Activated CD4-positive, CD25-positive, alpha-beta regulatory T cell treated with anti-CD3 and anti-CD28 coated beads, Interleukin-2, amount 50 U/mL, for 16 hours (primary cell): ENCODE data around the gene ADGB.
"Not testable (repeated sequence)": the region's sequence is repeated elsewhere in the genome, so short reads cannot be mapped to it uniquely, and the experiment has no call there.

Source experiments
- DNase-seq: peaks from one replicate; pipeline ENCODE4 v3.0.0-alpha.2; 2020; ENCODE audit warnings: low read depth, low spot score

The ADGB gene

DNA sequence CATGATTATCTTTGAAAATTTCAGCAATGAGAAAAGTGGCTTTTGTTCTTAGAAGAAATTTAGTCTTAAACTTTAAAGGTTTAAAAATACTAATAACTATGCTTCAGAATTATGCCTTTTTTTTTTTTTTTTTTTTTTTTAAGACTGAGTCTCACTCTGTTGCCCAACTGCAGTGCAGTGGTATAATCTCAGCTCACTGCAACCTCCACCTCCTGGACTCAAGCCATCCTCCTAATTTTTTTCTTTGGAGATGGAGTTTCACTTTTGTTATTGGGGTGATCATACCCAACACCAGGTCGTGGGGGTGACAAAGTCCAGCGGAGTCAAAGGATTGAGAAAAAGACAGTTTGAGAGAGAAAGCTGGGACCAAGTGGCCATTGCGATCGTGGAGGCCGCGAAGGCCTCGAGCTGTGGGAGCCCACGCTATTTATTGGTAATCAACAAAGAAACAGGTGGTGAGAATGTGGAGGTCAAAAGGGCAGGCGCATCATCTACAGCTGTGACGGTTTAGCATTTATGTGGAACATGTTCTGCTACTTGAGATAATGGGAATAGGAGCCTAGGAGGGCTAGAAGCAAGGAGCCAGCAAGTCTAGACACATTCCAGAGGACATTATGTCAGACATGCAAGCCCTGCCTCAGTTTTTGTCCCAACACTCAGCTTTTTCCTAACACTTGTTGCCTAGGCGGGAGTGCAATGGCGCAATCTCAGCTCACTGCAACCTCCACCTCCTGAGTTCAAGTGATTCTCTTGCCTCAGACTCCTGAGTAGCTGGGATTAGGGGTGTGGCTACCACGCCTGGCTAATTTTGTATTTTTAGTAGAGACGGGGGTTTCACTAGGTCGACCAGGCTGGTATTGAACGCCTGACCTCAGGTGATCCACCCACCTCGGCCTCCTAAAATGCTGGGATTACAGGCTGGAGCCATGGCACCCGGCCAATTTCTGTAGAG, 217.0 kb downstream of the ADGB start:
- not testable (repeated sequence) for DNase-seq

DNA sequence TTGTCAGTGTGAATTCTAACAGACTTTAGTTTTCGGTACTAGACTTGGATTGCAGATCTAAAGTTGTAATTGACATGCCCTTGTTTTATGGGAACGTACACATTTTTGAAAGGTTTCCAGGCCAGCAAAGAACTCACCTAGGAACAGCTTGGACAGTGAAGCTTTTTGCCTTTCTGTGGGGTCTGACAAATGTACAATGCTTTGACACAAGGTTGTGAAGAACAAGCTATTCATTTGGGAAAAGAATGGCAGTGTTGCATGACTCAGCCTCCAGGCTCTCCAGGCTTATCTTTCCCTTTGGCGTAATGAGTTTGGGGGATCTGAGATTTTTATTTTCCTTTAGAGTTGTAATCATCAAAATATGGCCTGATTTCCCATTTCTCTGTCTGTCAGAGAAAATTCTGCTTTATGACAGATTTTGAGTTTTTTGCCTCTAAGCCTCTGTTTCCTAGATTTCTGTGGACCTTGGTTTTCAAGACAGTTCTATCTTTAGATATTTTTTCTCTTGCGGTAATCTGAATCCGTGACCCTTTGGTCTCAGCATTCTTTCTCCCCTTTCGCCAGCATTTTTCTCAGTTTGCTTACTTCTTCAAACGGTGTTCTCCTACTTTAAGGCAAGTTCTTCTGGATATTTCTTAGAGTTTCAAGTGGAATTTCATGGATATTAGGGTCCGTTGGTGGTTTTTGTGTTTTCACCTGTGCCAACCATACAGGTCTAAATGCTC, 221.0 kb downstream of the ADGB start:
- DNase-seq, result no peak

DNA sequence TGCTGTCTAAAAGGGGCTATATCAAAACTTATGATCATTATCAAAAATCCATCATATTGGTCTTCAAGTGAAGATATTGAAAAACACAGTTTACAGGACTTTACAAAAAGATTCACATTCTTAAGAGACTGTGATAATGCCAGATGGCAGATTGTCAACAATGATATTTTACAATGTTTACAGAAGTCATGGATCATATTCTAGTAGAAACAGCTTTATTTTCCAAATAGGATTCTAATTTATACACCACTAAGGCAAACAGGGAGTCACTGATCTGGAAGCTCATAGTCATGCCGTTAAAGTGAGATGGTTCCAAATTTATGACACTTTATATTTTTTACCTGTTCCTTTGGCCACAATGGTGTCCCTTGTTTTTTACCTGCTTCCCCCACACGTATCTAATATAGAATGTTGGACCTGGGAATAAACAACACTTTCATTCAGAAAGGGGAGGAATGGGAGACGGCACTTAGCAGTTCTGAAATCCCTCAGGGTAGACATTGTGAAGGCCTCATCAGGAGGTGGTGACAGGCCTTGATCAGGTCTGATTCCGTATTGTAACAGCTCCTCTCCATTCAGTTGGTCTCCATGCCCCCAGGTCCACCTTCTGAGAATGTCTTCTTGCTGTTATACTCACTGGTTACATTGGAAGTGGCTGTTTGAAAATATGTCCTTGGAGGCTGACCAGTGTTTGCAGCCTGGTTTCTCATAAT, 228.6 kb downstream of the ADGB start:
- DNase-seq, result no peak

DNA sequence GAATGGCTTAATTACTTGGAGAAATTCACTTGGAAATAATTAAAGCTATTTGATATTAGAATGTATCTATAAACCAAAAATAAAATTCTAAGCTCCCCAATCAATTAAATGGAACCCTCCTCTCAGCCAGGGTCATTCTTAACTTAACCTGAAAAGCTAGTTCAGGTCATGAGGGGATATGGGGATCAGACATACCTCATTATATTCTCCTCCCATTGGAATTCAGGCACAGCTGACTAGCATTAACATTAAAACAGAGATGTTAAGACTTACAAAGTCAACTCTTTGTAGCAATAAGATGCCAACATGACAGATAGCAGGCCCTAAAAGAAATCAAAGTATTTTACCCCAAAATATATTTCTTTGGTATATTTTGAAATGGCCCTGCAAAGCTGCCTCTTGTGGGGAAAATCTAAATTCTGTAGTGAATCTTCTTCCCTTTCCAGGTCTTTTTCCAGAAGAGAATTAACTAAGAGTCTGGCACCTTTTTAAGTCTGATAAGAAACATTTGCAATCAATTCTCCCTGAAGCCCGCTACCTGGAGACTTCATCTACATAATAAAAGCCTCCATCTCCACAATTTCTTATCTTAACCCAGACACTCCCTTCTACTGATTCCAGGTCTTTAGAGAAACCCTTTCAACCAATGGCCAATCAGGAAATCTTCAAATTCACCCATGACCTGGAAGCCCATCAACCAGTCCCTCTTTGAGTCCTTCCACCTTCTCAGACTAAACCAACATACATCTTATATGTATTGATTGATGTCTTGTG, 231.2 kb downstream of the ADGB start:
- DNase-seq, result no peak

DNA sequence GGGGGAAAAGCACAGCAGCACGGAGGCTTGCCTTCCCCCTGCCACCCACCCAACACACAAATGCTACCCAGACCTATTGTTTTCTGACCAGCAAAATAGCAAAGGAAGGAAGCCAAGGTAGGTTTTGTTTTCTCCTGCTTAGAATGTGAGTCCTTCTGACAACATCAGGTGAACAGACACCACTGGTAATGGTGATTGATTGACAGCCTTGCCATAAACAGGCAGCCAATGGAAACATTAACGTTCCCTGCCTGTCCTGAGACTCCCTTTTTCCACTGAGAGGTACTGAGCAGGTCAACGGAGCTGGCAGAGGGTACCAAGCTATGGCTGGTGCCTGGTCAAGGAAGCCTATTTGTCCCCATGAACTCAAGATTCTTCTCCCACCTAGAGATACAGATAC, 234.4 kb downstream of the ADGB start:
- no peak for DNase-seq

DNA sequence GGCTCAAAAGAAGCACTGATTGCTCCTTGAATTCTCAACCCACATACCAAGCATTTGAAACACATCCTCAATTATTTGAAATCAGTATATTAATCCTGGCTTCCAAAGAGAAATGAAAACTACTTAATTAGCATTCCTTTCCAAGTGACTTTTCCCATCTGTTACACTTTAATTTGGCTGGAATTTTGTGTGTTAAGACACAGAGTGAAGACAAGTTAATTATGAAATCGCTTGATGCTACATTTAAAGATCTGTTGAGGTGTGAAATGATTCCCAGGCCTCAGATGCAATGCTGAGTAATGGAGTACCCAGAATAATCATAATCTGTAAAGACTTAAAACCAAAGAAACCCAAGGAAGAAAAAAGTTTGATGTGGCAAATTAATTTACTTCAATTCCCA, 241.4 kb downstream of the ADGB start:
- DNase-seq, result no peak

DNA sequence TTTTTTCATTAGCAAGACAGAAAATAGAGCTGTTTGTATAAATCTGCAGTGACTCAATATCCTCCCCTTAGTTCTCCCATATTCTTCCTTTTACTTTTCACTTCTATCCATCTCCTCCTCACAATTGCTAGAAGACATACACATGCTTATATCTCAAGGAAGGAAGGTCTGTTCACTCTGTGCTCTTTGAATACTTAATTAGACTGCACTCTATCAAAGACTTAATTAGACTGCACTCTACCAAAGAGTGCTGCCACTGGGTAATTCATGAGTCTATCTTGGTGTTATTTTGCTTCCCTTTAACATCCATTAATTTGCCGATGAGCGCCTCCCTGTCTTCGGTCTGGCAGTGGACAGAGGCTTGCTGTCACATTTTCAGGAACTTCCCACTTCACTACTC, 241.9 kb downstream of the ADGB start:
- no peak for DNase-seq

DNA sequence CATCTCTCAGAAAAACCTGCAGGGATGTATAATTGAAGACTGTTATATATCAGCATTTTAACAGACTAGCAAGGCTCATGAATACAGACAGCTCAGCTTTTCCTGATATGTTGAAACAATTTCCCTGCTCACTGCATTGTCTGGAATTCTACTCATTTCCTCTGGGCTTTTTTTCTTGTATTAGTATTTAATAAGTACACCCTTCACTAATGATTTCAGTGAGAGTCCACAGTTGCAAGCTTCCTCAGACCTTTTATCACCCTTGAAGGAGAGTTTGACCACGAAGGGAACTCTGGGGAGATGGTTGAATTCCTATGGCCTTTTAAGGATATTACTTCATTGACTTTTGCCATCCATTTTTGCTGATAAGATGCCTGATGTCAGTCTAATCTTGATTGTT, 248.7 kb downstream of the ADGB start:
- no peak for DNase-seq

DNA sequence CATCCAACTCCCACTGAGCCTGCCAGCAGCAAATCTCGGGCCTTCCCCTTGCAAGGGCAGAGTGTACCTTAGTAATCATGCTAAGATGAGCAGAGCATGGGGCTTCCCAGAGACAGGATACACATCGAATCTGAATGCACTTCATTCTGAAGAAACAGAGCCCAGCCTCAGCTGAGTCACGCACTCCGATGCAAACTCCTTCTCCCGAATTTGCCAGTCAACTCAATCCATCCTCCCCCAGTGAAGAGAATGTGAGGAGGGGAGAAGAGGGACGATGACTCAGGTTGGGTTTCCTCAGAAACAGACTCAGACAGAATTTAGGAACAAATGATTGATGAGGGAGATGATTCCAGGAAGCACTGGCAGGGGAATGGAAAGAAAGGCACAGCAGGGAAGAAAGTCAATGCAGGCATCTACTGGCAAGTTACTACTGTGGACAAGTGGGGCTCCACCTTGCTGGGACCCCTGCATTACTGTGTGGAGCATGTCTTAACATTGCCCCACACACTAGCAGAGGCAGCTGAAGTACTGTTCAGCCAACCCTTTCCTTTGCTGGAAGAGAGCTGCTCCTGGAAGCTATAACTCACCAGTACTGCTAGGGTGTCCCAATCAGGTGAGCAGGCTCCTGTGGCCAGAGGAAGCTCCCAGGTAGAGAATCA, 251.6 kb downstream of the ADGB start:
- no peak for DNase-seq

DNA sequence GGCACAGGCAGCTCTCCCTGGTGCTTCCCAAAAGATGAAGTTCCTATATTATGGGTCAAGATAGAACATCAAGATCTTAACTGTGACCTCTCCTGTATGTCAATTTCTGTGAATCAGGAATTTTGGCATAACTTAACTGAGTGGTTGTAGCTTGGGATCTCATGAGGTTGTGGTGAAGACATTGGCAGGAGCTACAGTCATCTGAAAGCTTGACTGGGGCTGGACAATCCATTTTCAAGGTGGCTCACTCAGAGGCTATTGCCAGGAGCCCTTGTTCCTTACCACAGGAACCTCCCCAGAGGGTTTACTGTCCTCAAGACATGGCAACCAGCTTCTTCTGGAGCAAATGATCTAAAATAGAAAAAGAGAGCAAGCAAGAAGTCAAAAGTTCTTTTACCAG, 252.2 kb downstream of the ADGB start:
- DNase-seq, result no peak

DNA sequence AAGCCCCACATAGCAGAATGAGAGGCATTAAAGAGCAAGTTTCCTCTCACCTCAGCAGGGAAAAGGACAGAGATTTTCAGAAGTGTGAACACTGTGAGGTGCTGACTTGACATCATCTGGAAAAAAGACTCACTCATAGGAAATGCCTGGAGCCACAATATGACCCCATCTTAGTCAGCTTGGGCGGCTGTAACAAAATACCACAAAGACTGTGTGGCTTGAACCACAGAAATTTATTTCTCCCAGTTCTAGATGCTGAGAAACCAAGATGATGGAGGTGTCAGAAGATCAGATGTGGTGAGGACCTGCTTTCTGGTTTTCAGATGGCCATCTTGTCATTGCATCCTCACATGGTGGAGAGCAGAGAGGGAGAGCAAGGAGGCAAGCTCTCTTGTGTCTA, 253.1 kb downstream of the ADGB start:
- DNase-seq, result no peak

DNA sequence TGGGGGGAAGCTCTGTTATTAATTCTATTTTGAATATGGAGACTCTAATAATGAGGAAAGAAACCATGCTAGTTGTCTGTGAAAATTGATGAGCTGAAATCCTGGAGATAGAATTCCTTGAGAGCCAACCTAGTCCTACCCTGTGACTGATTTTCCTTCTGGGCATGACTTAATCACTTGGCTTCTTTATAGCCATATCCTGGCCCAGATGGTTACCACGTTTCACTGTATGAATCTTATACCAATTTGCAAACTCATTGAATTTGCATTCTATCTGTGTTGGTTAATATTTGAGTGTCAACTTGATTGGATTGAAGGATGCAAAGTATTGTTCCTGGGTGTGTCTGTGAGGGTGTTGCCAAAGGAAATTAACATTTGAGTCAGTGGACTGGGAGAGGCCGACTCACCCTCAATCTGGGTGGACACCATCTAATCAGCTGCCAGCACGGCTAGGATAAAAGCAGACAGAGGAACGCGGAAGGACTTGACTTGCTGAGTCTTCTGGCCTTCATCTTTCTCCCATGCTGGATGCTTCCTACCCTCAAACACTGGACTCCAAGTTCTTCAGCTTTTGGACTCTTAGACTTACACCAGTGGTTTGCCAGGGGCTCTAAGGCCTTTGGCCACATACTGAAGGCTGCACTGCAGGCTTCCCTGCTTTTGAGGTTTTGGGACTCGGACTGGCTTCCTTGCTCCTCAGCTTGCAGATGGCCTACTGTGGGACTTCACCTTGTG, 255.9 kb downstream of the ADGB start:
- not testable (repeated sequence) for DNase-seq

DNA sequence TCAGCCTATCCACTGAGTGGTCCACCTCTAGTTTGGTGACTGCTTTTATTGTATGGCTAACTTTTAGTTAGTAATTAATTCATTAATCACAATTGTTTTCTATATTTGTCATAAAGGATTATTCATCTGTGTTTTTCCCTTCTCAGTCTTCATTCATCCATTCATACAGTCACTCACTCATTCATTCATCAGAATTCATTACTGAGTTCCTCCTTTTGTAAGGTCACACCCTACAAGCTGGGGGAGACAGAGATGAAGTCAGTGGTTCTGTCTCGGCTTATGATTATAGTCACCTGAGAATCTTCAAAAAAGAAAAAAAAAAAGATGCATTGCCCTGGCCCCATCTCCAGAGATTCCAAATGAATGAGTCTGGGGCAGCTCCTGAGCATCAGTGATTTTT, 257.1 kb downstream of the ADGB start:
- no peak for DNase-seq

DNA sequence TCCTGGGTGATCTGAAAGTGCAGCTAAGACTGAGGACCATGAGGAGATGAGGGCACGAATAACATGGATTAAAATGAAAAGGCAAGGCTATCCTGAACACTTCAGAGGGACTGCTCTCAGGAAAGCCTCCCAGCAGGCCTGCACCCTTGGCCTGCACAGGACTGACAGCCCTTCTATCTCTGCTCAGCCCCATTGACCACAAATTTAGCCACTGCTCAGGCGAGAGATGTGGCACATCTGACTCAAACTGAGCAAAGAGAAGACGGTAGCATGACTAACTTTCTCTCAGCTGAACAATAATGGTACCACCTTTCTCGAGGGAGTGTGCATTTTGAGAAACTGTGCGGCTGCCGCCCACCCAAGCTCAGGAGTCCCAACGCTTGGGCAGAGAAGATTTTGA, 257.5 kb downstream of the ADGB start:
- DNase-seq, result no peak

DNA sequence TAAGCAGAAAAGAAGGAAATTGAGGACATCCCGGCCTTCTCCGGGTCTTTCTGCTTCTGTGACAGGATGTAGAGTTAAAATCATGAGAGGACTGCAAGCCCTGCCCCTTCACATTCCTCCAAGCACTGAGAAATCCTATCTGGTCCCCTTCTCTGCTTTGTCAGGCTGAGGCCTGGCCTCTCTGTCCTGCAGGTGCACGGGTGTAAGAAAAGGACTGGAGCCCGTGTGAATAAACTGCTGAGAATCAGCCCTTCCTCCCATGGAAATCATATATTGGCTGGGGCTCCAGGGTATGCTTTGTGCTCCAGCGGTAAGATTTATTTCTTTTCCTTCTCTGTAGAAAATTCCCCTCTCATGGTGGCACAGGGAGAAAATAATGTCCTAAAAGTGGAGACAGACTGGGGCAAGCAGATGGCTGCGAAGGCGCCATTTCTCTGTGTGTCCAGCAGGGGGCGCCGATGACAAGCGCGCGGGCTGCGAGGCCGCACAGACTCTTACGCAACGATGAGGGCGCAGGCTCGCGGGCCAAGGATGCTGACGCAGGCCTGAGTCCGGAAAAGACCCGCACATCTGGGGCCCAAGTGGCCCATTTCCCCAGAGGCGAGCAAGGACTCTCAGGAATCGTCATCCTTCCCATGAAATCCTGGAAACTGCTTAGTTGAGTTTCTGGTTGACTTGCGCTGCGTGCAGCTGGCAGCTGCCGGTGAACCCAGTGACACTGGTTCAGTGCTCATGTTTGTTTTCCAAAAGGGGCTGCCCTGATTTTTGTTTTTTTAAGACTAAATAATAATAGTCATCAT, 258.6 kb downstream of the ADGB start:
- peak; percentile 45 for DNase-seq

DNA sequence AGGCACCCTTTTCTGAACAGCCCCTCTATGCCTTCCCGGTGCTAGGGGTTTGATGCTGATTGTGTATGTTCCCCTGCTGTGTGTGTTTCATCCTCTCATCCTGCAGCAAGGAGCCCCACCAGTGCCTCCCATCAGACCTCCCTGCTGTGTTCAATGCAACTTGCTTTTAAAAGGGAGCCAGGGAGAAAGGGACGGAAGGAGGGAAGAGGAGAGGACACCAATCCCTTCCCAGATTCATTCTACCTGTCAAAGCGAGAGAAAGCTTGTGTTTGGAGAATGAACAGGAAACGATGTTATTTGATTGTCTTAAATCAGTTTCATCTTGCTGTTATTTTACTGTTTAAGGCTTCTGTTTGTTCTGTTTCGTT, 259.2 kb downstream of the ADGB start:
- no peak for DNase-seq

DNA sequence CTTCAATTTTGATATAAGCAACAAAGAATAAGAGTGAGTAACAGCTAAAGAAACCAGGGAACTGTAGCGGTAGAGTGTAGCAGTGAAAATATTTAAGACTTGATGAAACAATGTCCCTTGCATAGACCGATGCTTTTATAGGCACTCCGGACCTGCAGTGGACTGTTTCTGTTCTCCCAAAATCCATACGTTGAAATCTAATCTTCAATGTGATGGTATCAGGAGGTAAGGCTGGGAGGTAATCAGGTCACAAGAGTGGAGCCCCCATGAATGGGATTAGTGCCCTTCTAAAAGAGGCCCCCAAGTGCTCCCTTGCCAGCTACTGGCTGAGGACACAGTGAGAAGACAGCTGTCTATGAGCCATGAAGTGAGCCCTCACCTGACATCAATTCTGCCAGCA, 260.4 kb downstream of the ADGB start:
- no peak for DNase-seq

DNA sequence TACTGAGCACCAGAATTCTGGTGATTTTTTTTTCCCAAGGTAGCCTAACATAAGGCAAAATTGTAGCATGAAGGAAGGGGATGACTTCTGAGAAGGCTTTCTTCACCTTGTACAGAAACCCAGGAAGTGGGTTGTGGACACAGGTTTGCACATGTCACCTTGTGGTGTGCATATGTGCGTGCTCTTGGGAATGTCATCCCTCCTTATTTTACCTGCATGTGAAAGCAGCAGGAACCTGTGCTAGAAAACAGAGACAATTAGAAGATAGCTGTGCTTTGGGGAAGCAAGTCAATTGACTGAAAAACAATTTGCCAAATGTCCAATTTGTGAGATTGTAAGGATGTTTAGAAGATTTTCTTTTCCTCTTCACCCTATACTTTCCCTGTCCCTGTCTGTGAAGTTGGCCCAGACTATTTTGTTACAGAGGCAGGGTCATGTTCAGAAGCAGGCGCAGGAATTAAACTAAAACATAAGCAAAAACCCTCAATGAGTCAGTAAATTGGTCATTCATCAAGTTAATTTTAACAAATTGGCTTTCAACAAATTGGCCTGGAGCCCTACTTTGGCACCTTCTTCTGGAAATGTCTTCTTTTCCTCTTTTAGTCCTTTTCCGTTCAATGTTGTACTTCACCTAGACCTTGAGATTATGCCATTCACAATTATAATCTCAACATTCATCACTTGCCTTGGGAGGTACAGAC, 261.2 kb downstream of the ADGB start:
- DNase-seq, result no peak

DNA sequence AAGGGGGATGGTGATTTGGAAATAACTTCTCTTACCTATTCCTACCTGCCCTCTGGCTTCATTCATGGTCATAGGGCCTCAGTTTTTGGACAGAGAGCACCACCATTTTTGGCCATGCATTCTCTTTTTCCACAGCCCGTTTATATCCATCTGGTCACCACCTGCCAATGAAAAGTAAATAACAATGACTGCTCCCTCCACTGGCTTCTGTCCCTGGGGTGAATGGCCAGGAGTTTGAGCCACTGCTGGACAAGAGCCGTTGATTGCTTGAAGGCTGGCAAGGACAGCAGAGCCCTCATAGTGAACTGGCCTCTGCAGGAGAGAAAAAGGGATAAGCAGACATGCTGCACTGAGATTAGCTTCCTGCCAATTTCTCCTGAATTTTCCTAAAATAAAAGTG, 261.8 kb downstream of the ADGB start:
- DNase-seq, result no peak
